ENCODE data around the gene HDAC4. TPM values are rescaled to one million over a fixed set of nuclear protein-coding genes. Genes with fewer than 3 reads are reported as not detected.

HDAC4 gene
- total RNA-seq, 1 experiment from 2014 or later = 4.5 TPM

- in situ Hi-C loops (cut with HindIII; ENCODE audit: low sequenced_read_pairs) = no loop called here
- DNase-seq (ENCODE audit: low spot score) = no peak
Observed at GRCh38 chr2:239375278-239376061, 25.4 kb downstream of the HDAC4 start.

DNA sequence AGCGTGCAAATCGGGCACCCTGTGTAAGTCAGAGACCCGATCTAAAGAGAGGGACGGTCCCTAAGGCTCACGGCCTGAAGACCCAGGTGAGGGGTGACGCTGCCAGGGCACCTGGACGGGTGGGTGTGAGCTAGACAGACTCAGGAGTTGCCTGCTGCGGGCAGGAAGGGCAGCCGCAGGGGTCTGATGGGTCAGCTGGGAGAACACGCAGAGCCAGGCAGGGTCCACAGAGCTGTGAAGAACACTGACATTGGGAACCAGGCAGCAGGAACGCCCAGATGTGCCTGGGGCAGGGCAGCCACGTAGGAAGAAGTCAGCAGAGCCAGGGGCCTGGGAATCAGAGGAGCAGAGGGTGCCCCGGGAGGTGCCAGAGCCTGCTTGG lies 25.9 kb downstream of the HDAC4 start:
- DNase-seq (ENCODE audit: low spot score) = no peak
- in situ Hi-C loops (cut with HindIII; ENCODE audit: low sequenced_read_pairs) = no loop called here

- DNase-seq (ENCODE audit: low spot score) = no peak
- in situ Hi-C loops (cut with HindIII; ENCODE audit: low sequenced_read_pairs) = no loop called here
Observed at GRCh38 chr2:239372835-239373234, 28.0 kb downstream of the HDAC4 start.

DNA sequence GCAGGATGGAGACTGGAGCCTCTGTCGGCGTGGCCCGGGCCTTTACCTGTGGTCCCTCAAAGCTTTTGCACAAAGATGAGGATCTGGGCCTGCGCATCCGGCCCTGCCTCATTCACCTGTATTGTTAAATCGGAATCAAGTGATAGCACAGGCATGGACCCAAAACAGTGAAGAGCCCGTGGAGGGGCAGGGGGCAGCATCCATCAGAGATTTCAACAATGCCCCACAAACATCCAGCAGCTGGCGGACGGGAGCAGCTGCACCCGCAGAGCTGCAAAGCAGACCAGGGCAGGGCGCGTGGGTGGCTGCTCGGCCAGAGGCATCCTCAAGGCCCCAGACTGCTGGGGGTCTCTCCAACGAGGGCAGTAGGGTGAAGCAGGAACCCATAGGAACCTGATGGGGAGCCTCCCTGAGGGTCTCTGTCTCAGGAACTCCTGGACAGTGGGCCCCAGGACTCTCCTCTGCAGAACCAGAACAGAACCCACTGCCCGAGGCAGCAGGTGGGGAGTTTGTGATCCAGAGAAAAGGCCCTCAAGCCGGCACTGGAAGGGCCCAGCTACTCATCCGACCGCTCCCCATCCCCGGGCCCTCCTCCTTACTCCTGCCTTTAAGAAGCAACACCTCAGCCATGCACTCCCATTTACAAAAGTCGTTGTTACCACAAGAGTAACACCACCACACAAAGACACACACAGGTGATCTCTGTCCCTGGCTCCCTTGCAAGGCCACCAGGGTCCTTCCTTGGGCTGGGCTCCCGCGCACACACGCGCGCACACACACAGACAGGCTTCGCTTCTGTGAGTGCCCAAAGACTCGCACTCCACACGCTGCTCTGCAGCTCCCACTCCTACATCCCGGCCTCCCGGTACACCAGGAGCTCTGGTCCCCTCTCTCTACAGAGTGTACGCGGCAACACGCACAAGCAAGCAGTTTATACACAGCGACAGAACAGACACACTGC lies 28.8 kb downstream of the HDAC4 start:
- in situ Hi-C loops (cut with HindIII; ENCODE audit: low sequenced_read_pairs) = no loop called here
- DNase-seq (ENCODE audit: low spot score) = no peak

DNA sequence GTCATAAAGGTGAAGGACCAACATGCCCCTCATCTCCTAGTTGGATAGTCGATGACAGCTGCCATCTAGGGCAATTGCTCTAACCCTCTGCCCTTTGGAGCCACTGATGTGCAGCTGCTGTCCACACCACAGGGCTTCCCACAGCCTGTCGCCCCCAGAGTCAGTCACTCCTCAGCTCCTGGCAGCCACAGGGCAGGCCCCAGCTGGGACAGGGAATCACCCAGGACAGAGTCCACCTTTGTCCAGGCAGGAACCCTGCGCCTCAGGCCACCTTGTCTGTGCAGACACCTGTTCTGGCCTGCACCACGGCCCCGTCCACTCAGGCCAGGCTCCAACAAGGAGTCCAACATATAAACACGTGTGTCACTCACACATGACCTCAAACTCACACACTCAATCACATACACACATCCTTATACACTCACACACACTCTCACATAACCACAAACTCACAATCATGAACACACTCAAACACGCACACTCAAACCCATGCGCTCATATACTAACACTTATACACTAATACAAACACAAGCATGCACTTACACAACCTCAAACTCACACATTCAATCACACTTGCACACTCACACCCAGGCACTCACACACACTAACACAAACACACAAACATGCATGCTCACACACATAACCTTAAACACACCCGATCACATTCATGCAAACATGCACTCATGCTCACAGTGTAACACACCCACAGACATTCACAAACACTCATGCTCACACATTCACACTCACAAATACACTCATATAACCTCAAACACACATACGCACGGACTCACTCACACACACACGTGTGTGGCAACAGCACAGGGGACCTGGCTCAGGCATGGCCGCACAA lies 29.7 kb downstream of the HDAC4 start:
- no peak for DNase-seq (ENCODE audit: low spot score)
- in situ Hi-C loops (cut with HindIII; ENCODE audit: low sequenced_read_pairs) = no loop called here

GRCh38 chr2:239370403-239370802 lies 30.4 kb downstream of the HDAC4 start:
- no peak for DNase-seq (ENCODE audit: low spot score)
- in situ Hi-C loops (cut with HindIII; ENCODE audit: low sequenced_read_pairs) = no loop called here

DNA sequence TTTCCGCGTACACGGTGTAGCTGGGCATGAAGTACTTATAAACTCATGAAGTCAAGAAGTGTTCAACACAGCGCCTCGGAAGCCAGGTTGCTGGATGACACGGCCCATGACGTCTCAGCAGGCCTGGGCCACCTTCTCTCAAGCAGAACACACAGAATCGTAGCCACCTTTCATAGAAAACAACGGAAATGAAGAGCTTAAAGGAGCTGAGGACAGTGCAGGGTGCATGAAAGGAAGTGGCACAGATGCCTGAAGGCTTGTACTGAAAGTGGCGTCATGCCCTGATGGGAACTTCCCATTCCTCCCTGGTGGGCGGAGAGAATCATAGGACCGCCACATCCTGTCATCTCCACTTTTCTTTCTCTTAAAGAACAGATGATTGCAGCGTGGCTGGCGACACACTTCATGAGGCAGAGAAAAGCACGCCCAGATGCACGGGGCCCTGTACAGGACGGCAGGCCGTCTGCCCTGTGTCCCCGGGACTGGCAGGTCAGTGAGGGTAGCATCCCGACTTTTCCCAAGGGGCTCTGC lies 31.1 kb downstream of the HDAC4 start:
- DNase-seq (ENCODE audit: low spot score) = no peak
- in situ Hi-C loops (cut with HindIII; ENCODE audit: low sequenced_read_pairs) = no loop called here

DNA sequence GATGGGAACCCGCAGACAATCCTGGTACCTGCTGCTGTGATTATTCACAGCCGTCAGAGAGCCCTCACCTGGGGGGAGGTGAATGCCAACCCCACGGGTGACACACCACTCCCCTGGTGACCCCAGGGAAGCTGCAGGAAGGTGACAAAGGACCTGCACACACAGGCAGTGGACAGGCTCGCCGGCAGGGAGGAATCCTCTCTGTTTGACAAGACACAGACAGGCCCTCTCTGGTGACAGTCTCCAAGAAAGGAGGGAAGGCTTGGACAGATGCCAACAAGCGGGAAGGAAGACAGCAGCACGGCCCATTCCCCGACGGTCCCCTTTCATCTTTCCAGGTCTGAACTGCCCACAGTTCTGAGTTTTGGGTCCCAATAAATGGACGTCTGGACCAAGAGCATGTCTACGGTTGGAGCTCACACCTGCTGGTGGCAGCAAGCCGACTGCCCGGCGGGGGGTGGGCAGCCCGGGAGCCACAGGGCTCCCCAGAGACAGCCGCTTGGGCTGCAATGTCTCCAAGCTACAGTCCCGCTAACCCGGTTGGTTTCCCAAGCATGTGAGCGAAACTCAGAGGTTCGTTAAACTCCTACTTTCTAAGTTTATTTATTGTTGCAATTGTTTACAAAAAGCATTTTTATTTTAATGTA lies 31.8 kb downstream of the HDAC4 start:
- in situ Hi-C loops (cut with HindIII; ENCODE audit: low sequenced_read_pairs) = no loop called here
- no peak for DNase-seq (ENCODE audit: low spot score)

- no peak for DNase-seq (ENCODE audit: low spot score)
- in situ Hi-C loops (cut with HindIII; ENCODE audit: low sequenced_read_pairs) = no loop called here
Observed at GRCh38 chr2:239368321-239368720, 32.5 kb downstream of the HDAC4 start.

- no peak for DNase-seq (ENCODE audit: low spot score)
- in situ Hi-C loops (cut with HindIII; ENCODE audit: low sequenced_read_pairs) = no loop called here
Observed at GRCh38 chr2:239366740-239367139, 34.1 kb downstream of the HDAC4 start.

GRCh38 chr2:239365782-239366435 lies 34.9 kb downstream of the HDAC4 start:
- in situ Hi-C loops (cut with HindIII; ENCODE audit: low sequenced_read_pairs) = no loop called here
- DNase-seq (ENCODE audit: low spot score) = no peak

- no peak for DNase-seq (ENCODE audit: low spot score)
- in situ Hi-C loops (cut with HindIII; ENCODE audit: low sequenced_read_pairs) = no loop called here
Observed at GRCh38 chr2:239365071-239365781, 35.6 kb downstream of the HDAC4 start.

DNA sequence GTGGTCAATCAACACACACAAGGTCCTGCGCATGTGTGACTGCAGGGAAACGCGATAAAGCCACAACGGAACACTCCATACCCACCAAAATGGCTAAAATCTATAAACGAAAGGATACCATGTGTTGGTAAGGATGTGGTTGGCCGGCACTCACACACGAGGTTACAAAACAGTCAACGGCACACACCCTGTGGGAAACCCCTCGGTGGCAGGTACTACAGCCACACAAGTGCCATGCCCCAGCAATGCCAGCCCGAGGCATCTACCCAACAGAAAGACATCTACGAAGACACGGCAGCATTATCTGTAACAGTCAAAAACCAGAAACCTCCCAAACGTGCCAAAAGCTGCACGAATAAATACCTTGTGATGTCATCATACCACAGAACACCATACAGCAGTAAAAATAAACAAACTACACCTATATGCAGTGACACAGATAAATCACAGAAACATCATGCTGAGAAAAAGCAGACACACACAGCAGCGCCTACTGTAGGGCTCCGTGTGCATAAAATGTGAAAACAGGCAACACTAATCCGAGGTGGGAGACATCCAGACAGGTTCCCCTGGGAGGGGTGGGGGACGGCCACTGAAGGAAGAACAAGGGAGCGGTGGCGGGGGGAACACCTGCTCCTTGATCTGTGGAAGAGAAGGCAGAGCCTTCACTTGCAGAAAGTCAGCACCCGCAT lies 36.7 kb downstream of the HDAC4 start:
- DNase-seq (ENCODE audit: low spot score) = no peak
- in situ Hi-C loops (cut with HindIII; ENCODE audit: low sequenced_read_pairs) = no loop called here

GRCh38 chr2:239362507-239362906 lies 38.3 kb downstream of the HDAC4 start:
- DNase-seq (ENCODE audit: low spot score) = no peak
- in situ Hi-C loops (cut with HindIII; ENCODE audit: low sequenced_read_pairs) = no loop called here

- in situ Hi-C loops (cut with HindIII; ENCODE audit: low sequenced_read_pairs) = no loop called here
- DNase-seq (ENCODE audit: low spot score) = no peak
Observed at GRCh38 chr2:239361311-239361642, 39.5 kb downstream of the HDAC4 start.

DNA sequence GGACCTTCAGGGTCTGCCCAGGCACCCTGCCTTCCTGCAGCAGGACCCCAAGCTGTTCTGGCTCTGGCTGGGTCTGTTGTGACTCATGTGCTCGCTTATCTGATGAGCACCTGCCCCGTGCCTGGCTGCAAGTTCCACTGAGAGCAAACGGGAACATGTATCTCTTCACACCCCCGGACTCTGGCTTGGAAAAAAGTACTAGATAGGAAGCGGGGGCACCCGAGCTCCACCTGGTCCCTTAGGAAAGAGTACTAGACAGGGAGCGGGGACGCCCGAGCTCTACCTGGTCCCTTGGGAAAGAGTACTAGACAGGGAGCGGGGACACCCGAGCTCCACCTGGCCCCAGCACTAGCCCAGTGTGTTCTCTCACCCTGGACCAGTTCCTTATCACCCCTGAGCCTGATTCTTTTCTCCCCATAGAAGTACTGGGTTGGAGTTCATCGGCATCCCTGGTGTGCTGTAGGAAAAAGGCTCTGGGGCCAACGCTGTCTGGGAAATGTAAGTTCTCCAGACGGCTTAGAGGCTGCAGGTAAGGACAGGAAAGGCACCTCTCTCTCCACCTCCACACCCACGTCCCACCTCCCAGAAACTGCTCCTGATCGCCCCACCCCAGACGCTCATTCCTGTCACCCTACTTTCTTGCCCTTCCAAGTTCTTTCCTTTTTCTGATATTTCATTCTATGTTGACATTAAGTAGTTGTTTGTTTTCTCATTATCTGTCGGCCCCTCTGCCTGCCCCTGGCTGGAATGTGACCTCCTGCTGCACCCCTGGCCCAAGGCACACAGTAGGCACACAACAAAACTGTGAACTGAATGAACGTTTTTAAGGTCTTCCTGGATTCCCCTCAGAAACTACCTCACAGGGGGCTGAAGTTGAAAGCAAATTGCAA lies 40.2 kb downstream of the HDAC4 start:
- in situ Hi-C loops (cut with HindIII; ENCODE audit: low sequenced_read_pairs) = no loop called here
- no peak for DNase-seq (ENCODE audit: low spot score)
